CD4-positive, alpha-beta T cell treated with Interferon gamma for 1 hour (primary cell): ENCODE measurements around the gene HMGN5.

Experiments
- DNase-seq: peaks from one replicate; pipeline ENCODE4 v3.0.0-alpha.2; 2020

HMGN5 gene

GRCh38 chrX:81201671-81202455 lies at the start of gene HMGN5, which contains the start of gene SH3BGRL:
HMGN5 (minus strand) TSS chrX:81201913; CDS start chrX:81121549, 80,364 bp downstream.
SH3BGRL (plus strand) TSS chrX:81202102; CDS start chrX:81202201, 99 bp downstream.
- peak; percentile 76 for DNase-seq

GRCh38 chrX:81241753-81242152 lies 40.0 kb upstream of the HMGN5 start:
- no peak for DNase-seq

- DNase-seq, result no peak
Observed at GRCh38 chrX:81240701-81241331, 39.1 kb upstream of the HMGN5 start.

- no peak for DNase-seq
Observed at GRCh38 chrX:81238166-81238565, 36.5 kb upstream of the HMGN5 start.

- no peak for DNase-seq
Observed at GRCh38 chrX:81237516-81237915, 35.8 kb upstream of the HMGN5 start.

GRCh38 chrX:81232218-81232617 lies 30.5 kb upstream of the HMGN5 start:
- no peak for DNase-seq

- no peak for DNase-seq
Observed at GRCh38 chrX:81231476-81231875, 29.8 kb upstream of the HMGN5 start.

GRCh38 chrX:81229901-81230300 lies 28.2 kb upstream of the HMGN5 start:
- no peak for DNase-seq

GRCh38 chrX:81229229-81229628 lies 27.5 kb upstream of the HMGN5 start:
- DNase-seq, result no peak

- no peak for DNase-seq
Observed at GRCh38 chrX:81215685-81216084, 14.0 kb upstream of the HMGN5 start.

GRCh38 chrX:81208916-81209315 lies 7.2 kb upstream of the HMGN5 start:
- no peak for DNase-seq

GRCh38 chrX:81206476-81206875 lies 4.8 kb upstream of the HMGN5 start:
- no peak for DNase-seq

- no peak for DNase-seq
Observed at GRCh38 chrX:81205551-81205950, 3.8 kb upstream of the HMGN5 start.

- no peak for DNase-seq
Observed at GRCh38 chrX:81202943-81203342, 1.2 kb upstream of the HMGN5 start.

- DNase-seq, result no peak
Observed at GRCh38 chrX:81202456-81202819, 725 bp upstream of the HMGN5 start.

- no peak for DNase-seq
Observed at GRCh38 chrX:81201071-81201470, 642 bp downstream of the HMGN5 start.

- peak; percentile 41 for DNase-seq
Observed at GRCh38 chrX:81195712-81196111, 6.0 kb downstream of the HMGN5 start.

GRCh38 chrX:81195259-81195658 lies 6.5 kb downstream of the HMGN5 start:
- DNase-seq, result no peak

GRCh38 chrX:81174286-81174685 lies 27.4 kb downstream of the HMGN5 start:
- no peak for DNase-seq

- DNase-seq, result no peak
Observed at GRCh38 chrX:81168391-81168790, 33.3 kb downstream of the HMGN5 start.

GRCh38 chrX:81121513-81122363 lies 80.0 kb downstream of the HMGN5 start:
- peak; percentile 86 for DNase-seq

GRCh38 chrX:81120936-81121371 lies 80.8 kb downstream of the HMGN5 start:
- peak; percentile 23 for DNase-seq

GRCh38 chrX:81120258-81120935 lies 81.3 kb downstream of the HMGN5 start:
- no peak for DNase-seq
